GM15510 (cell line): Measurements from ENCODE around the gene CCDC91.

ENCODE experiments used
- POLR2A ChIP-seq: IDR thresholded peaks from 3 replicates; pipeline ENCODE4 v1.6.1; 2011; ENCODE audit warnings: borderline replicate concordance; ENCODE audit not compliant: insufficient read length; ENCODE audit errors: extremely low read depth

Gene CCDC91

GRCh38 chr12:28340261-28341045, 150.2 kb downstream of the CCDC91 start:
- TF ChIP-seq POLR2A = no peak

- TF ChIP-seq POLR2A = no peak
Measured at GRCh38 chr12:28343713-28344112, 153.5 kb downstream of the CCDC91 start.

DNA sequence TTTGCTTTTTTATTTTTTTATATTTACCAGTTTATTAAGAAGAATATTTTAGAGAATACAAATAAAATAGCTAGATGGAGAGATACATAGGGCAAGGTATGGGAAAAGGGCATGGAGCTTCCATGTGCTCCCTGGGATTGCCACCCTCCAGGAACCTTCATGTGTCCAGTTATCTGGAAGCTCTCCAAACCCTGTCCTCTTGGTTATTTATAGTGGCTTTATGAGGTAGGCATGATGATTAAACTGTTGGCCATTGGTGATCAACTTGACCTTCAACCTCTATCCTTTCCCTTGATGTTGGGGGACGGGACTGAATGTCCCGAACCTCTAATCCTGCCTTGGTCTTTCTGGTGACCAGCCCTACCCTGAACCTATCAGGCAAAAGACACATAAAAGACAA, 156.3 kb downstream of the CCDC91 start:
- no peak for TF ChIP-seq POLR2A

GRCh38 chr12:28349196-28349595, 158.9 kb downstream of the CCDC91 start:
- no peak for TF ChIP-seq POLR2A

DNA sequence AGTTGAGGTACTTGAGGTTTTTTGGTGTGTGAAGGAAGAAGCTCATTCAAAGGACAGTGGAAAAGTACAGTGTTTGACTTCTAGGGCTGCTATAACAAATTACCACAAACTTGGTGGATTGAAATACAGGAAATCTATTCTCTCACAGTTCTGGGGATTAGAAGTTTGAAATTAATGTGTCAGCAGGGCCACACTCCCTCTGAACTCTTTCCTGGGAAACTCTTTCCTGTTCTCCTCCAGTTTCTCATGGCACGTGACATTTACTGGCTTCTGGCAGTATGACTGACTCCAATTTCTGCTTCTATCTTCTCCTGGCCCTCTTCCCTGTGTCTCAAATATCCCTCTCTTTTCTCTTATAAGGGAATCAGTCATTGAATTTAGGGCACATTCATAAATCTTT, 160.2 kb downstream of the CCDC91 start:
- TF ChIP-seq POLR2A = no peak

GRCh38 chr12:28351414-28351813, 161.2 kb downstream of the CCDC91 start:
- TF ChIP-seq POLR2A = no peak

DNA sequence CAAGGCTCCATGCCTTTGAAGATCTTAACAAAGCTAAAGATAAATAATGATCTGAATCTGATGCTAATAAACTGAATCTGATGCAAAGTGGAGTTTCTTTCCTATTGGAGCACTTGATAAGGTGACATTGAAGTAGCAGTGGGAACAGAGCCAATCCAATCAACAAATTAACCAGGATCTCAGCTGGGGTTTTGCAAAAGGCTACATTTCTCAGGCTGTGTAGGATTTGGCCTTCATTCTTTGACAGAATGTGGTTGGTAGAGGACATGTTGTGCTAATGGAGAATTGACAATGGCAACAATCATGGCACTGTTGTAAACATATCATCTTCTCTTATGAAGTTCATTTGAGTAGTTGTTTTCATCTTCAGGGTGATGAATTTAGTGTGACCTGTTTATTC, 164.9 kb downstream of the CCDC91 start:
- TF ChIP-seq POLR2A = no peak

GRCh38 chr12:28360253-28360652, 170.0 kb downstream of the CCDC91 start:
- no peak for TF ChIP-seq POLR2A

- TF ChIP-seq POLR2A = no peak
Measured at GRCh38 chr12:28367326-28367725, 177.1 kb downstream of the CCDC91 start.

DNA sequence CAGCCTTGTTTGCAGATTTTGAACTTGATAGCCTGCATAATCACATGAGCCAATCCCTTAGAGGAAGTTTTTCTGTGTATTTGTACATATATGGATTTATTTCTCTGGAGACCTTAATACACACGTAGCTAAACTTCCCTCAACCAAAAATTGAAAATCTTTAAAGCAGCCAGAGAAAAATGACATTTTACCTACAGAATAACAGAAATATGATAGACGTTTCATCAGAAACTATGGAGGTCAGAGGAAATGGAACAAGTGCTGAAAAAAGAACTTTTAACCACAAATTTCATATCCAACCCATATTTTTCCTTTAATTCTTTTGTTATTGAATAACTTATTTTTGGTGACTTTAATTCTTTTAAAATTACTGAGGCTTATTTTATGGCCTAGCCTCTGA, 177.7 kb downstream of the CCDC91 start:
- TF ChIP-seq POLR2A = no peak

DNA sequence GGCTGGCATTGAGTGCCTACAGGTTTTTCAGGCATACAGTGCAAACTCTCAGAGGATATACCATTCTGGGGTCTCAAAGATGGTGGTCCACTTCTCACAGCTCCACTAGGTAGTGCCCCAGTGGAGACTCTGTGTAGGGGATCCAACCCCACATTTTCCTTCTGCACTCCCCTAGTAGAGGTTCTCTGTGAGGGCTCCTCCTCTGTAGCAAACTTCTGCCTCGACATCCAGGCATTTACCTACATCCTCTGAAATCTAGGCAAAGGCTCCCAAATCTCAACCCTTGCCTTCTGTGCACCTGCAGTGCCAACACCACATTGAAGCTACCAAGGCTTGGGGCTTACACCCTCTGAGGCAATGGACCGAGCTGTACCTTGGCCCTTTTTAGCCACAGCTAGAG, 179.2 kb downstream of the CCDC91 start:
- no peak for TF ChIP-seq POLR2A

- TF ChIP-seq POLR2A = no peak
Measured at GRCh38 chr12:28374556-28374955, 184.3 kb downstream of the CCDC91 start.

GRCh38 chr12:28378736-28379135, 188.5 kb downstream of the CCDC91 start:
- no peak for TF ChIP-seq POLR2A

DNA sequence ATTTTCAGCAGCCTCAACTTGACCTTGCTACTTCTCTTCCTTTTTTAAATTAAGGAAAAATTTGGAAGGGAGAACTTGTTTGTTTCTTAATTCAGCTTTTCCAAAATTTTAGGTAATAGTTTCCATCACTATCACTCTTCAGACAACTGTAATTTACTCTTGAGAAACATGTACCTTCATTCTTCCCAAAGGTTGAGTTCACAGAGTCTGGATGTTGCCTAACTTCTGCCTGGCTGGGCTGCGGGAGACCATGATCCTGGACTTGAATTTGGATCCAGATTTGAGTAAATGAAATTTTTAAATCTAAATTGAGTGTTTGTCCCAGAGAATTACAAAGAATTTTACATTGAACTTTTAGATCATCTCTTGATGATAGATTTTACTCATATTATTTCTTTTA, 193.1 kb downstream of the CCDC91 start:
- no peak for TF ChIP-seq POLR2A

- TF ChIP-seq POLR2A = no peak
Measured at GRCh38 chr12:28388879-28389278, 198.6 kb downstream of the CCDC91 start.

- no peak for TF ChIP-seq POLR2A
Measured at GRCh38 chr12:28390206-28390605, 199.9 kb downstream of the CCDC91 start.
